DND-41 (cell line): ENCODE data around the gene PDE4B.

ENCODE experiments used
- EZH2 ChIP-seq: IDR thresholded peaks from 3 replicates; pipeline ENCODE4 v1.6.1; 2012; ENCODE audit warnings: borderline replicate concordance, low read depth, mild to moderate bottlenecking, moderate library complexity, low read length, inconsistent platforms; ENCODE audit not compliant: severe bottlenecking
- TF ChIP-seq, protein P1 (sequence below): IDR thresholded peaks from 2 replicates; pipeline ENCODE4 v1.5.1; 2012; ENCODE audit warnings: borderline replicate concordance, low read length, moderate library complexity, mild to moderate bottlenecking; ENCODE audit not compliant: poor library complexity, severe bottlenecking; ENCODE audit errors: extremely low read depth

DNA sequence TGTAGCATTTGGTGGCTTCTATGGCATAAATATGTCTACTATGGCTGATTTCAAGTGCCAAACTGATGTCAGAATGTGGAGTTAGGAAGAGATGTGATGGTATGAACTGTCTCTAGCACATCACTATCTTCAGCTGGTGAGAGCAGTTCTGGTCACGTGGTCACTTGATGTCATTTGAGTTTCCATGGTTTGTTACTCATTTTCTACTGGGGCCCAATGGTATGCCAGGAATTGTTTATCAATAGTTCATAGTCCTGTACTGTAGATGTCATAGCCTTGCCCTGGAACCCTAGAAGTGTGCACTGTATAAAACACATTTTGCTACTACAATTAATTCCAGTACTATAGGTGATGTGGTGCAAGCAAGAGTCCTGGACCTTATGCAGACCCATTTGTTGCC lies 153.7 kb downstream of the PDE4B start:
- TF ChIP-seq, protein P1, sequence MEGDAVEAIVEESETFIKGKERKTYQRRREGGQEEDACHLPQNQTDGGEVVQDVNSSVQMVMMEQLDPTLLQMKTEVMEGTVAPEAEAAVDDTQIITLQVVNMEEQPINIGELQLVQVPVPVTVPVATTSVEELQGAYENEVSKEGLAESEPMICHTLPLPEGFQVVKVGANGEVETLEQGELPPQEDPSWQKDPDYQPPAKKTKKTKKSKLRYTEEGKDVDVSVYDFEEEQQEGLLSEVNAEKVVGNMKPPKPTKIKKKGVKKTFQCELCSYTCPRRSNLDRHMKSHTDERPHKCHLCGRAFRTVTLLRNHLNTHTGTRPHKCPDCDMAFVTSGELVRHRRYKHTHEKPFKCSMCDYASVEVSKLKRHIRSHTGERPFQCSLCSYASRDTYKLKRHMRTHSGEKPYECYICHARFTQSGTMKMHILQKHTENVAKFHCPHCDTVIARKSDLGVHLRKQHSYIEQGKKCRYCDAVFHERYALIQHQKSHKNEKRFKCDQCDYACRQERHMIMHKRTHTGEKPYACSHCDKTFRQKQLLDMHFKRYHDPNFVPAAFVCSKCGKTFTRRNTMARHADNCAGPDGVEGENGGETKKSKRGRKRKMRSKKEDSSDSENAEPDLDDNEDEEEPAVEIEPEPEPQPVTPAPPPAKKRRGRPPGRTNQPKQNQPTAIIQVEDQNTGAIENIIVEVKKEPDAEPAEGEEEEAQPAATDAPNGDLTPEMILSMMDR, result no peak
- no peak for TF ChIP-seq EZH2
